Skin of body (tissue), 2 donors: ENCODE measurements around the gene GPR3. TPM values are rescaled to one million over a fixed set of nuclear protein-coding genes. Genes with fewer than 3 reads are reported as not detected.
A peak's percentile ranks its signal among the peaks of the same experiment; 100 is the strongest.

Experiments used
- DNase-seq: peaks from one replicate; lab custom pipeline; 2025; lab: John Stamatoyannopoulos, UW
- total RNA-seq: library from RNA; depleted of rRNA; stranded (reverse); fragments of >200 nt; gene quantifications from one replicate; pipeline ENCODE4 v1.2.3, GENCODE V29; 2014

The GPR3 gene, protein sequence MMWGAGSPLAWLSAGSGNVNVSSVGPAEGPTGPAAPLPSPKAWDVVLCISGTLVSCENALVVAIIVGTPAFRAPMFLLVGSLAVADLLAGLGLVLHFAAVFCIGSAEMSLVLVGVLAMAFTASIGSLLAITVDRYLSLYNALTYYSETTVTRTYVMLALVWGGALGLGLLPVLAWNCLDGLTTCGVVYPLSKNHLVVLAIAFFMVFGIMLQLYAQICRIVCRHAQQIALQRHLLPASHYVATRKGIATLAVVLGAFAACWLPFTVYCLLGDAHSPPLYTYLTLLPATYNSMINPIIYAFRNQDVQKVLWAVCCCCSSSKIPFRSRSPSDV
- 0.30 TPM for total RNA-seq

DNA sequence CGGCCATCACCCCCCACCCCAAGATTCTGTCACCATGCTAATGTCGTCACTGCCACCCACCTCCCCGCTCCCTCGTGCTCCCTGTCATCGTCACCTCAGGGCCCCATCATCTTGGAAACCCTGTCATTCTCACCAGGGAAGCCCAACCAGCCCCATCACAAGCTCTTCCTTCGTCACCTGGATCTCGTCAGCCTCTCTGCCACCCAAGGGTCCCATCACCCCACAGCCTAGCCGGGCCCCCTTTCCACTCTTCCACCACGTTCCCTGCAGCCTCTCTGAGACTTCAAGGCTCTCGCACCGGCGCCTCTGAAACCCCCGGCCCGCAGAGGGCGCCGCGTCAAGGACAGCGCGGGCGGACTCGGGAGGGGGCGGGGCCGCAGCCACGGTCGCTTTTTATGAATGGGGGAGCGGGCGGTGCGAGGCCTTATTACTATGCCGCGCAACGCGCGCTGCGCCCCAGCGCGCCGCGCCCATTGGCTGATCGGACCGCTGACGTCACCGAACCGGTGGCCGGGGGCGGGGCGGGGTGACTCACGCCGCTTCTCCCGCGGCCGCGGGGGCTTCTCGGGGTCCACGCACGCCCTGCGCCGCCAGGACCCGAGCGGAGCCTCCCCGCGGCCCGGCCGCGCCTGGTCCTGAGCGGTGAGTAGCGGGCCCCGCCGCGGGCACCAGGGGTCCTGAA, at the start of gene GPR3:
Gene GPR3 (plus strand): TSS at position 527 of the 682 bp plus-strand sequence. CDS start 1,177 bp downstream, outside the sequence.
- DNase-seq: peak; percentile 83

DNA sequence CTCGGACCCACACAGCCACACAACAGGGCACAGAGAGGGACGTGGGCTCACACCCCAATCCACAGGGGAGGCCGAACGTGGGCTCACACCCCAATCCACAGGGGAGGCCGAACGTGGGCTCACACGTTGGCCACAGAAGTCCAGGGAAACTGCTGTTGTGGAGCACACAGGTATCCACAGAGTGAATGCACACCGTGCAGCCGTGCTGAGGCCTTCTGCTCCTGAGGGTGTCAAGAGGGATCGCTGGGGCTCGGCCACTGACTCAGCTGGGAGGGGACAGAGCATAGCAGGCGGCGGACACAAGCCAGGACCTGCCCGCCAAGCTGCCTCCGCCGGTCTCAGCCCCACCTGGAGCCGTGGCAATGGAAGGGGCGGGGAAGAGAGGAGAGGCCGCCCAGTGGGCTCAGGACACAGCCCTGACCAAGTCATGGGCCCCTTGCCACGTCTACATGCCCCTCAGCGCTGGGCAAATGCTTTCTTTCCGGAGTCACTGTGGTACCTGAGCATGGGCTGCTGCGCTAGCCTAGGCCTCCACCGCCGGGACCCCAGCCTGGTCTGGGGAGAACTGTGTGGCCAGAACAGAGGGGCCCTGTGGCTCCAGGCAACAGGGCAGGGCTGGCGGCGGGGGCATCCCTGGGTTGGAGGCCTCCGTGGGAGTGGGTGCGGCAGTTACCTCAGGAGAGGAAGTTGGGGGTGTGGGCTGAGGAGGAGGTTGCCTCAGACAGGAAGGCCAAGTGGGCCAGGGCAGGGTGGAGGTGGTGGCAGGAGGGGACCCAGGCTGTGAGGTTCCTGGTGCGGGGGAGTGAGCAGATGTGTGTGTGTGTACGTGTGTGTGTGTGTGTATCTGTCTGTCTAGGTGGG, 49.4 kb upstream of the GPR3 start:
- DNase-seq: no peak

DNA sequence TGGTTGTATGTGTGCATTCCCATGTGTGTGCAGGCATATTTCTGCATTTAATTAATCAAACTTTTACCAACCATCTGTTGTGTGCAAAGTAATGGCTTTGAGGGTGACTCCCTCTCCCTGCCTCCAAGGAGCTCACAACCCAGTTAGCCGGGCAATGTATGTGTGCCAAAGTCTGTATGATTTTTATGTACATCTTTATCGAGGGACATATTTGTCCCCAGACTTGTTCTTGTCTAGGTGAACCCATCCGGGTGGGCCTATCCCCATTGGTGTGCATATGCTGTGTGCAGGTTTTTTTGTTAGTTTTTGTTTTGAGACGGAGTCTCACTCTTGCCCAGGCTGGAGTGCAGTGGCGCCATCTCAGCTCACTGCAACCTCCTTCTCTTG, 48.8 kb upstream of the GPR3 start:
- no peak for DNase-seq

DNA sequence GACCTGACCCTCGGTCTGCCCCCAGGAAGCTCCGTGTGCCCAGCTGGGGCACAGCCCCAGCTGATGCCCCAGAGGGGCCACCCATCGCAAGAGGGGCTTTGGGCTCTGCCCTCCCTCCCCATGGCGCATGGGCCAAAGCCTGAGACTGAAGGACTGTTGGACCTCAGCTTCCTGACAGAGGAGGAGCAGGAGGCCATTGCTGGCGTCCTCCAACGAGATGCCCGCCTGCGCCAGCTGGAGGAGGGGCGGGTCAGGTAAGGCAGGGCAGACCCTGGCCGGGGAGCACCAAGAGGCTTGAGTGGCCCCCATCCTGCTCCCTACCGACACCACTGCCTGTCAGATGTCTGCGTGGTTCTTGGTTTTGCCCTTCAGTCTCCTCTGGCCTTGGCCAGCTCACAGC, 47.1 kb upstream of the GPR3 start:
- DNase-seq: no peak

DNA sequence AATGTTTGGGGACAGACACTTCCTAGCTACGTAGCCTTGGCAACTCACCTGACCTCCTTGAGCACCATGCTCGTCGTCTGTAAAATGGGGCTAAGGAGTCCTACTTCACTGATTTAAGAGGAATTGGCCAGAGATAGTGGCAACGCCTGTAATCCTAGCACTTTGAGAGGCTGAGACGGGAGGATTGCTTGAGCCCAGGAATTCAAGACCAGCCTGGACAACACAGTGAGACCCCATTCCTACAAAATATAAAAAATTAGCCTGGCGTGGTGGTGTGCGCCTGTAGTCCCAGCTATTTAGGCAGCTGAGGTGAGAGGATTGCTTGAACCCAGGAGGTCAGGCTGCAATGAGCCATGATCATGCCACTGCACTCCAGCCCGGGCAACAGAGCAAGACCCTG, 46.1 kb upstream of the GPR3 start:
- DNase-seq: no peak

DNA sequence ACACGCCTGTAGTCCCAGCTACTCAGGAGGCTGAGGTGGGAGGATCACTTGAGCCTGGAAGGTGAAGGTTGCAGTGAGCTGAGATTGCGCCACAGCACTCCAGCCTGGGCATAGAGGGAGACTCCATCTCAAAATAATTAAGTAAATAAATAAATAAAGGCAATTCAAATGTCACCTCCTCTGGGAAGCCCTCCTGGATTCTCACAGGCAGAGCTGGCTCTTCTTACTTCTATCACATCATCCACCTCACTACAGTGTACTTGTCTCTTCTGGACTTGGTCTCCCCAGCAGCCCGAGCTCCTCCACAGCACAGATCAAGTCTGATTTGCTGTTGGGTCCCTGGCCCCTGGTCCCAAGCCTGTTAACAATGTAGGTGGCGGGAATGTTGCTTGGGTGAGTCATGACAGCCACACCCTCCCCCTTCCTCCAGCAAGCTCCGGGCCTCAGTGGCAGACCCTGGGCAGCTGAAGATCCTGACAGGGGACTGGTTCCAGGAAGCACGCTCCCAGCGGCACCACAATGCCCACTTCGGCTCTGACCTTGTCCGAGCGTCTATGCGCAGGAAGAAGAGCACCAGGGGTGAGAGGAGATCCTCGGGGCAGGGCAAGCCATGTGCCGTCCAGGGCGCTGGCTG, 45.3 kb upstream of the GPR3 start:
- DNase-seq: no peak

DNA sequence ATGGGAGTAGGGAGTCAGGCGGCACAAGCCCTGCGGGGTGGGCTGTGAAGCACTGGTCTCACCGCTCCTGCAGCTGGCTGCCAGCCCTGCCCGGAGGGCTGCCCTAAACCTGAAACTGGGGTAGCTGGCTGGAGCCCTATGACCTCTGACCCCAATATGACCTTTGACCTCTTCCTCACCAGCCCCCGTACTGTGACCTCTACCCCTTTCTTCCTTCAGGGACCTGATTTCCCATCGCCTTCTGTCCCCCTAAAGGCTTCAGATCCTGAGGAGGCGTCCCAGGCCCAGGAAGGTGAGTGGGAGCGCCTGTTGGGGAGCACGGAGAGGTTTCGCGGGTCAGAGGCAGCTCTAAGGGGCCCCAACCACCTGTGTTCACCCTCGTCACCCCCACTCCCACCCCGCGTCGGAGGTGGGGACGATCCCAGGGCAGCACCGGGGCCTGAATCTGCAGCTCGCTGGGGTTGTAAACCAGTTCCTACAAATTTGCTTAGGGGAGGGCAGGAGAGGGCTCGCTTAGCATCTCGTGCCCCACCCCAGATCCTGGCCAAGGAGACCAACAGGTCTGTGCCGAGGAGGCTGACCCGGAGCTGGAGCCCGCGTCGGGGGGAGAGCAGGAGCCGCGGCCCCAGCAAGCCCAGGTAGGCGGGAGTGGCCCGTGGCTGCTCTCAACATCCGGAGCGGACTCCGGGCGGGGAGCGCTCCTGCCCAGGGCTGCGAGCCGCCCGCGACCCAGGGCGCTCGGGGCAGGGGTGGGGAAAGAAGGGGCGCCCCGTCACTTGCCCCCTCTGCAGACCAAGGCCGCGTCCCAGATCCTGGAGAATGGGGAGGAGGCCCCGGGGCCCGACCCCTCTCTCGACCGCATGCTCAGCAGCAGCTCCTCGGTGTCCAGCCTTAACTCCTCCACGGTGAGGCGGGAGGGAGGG, 43.3 kb upstream of the GPR3 start:
- DNase-seq: no peak

DNA sequence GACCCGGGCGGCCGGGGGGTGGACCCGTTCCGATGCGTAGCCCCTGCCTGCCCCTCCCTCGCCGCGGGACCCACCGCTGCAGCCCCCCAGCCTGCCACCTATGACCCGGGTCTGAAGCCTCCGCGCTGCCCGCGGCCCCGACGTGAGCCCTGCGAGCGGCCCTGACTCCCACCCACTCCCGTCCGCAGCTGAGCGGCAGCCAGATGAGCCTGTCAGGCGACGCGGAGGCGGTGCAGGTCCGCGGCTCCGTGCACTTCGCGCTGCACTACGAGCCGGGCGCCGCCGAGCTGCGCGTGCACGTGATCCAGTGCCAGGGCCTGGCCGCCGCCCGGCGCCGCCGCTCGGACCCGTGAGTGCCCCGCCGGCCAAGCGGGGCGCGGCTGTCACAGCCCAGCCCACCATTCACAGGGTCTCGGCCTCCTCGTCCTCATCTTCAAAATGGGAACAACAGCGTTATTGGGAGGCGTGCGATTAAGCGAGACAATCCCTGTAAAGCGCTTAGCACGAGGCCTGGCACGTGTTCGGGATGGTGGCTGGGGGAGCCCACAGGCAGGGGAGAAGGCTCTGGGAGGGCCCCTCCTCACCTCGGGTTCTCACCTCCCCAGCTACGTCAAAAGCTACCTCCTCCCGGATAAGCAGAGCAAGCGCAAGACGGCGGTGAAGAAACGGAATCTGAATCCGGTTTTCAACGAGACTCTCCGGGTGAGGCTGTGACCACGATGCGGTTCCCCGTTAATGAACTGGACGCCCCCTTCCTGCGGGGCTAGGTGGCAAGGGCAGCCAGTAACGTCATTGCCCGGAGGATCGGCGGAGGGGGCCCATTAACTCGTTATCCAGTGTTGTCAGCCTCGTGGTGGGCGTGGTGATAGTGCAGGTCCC, 42.4 kb upstream of the GPR3 start:
- DNase-seq: peak; percentile 31

DNA sequence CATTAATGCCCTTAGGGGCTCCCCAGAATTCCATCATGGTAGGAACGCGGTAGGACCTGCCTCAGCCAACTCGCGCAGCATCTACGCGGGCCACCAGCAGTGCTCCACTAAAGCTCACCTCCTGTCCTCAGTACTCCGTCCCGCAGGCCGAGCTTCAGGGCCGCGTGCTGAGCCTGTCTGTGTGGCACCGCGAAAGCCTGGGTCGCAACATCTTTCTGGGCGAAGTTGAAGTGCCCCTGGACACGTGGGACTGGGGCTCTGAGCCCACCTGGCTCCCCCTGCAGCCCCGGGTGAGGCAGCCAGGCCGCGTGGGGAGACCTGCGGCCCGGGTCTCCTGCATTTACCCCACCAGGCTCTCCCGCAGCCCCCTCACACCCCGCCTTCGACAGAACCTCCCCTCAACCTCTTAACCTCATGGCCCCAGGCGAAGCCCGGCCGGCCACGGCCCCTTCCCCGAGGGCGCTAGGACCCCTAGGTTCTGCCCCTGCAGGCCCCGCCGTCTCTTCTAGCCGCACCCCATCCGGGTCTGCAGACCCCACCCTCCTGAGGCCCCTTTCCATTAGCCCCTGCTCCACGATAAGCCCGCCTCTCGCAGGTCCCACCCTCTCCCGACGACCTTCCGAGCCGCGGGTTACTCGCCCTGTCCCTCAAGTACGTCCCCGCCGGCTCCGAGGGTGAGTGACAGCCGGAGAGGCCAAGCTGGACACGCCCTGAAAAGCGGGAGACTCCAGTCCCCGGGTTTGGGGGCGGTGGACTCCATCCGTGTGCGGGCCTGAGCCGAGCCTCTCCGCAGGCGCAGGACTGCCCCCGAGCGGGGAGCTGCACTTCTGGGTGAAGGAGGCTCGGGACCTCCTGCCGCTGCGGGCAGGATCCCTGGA, 41.5 kb upstream of the GPR3 start:
- peak; percentile 25 for DNase-seq

DNA sequence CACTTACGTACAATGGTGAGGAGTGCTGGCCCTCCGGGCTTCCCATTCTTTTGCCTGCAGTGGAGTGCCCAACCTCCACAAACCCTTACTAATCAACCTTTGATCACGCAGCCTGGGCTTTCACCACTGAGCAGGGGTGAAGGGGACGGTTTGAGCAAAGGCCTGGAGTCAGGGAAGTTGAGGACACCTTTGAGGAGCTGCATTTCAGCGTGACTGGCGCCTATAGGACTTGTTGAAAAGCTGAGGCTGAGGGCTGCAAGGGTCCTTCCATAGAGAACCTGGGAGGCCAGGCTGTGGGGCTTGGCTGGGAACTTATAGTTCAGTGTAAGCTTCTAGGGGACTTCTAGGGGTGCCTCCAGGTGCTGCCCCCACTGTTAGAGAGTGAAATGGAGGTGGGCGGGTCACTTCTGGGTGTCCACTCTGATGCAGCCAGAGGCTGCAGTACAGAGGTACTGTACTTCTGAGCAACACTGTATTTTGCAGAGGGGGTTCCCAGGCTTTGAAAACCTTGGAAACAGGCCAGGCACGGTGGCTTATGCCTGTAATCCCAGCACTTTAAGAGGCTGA, 40.8 kb upstream of the GPR3 start:
- no peak for DNase-seq

DNA sequence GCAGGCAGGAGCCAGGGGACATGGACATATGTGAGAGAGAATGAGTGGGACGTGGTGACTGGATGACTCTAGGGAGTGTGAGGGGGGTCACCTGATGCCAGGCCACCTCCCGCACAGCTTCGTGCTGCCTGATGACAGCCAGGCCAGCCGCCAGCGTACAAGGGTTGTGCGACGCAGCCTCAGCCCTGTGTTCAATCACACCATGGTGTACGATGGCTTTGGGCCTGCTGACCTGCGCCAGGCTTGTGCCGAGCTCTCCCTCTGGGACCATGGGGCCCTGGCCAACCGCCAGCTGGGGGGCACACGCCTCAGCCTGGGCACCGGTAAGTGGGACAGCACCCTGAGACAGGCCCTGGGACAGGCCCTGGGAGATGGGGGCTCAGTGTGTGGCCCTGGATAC, 39.3 kb upstream of the GPR3 start:
- DNase-seq: no peak

DNA sequence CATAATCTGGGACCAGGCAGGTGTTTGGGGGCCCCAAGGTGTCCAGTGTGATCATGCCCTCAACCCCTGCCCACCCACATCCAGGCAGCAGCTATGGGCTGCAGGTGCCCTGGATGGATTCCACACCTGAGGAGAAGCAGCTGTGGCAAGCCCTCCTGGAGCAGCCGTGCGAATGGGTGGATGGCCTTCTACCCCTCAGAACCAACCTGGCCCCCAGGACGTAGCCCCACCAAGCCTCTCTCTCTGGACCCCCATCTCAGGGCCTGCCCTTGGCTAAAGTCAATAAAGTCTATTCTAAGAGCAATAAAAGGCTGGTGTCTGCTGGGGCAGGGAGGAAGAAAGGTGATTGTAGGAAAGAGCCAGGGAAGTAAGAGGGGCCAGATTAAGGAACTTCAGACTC, 38.8 kb upstream of the GPR3 start:
- DNase-seq: no peak

DNA sequence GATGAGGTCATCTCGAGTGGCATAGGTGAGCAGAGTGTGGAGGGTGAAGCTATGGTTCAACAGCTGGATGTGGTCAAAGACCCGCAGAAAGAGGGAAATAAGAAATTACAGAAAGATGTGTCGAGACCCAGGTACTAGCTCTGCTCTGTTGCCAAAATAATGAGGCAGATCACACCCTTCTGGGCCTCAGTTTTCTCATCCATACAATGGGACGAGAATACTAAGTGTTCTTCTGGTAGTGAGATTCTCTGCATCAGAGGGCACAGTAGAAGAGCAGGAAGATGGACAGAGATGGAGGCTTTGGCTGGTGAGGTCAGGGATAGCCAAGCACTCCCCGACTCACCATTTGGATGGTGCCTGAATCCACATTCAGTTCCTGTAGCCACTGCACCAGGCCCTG, 36.7 kb upstream of the GPR3 start:
- no peak for DNase-seq

DNA sequence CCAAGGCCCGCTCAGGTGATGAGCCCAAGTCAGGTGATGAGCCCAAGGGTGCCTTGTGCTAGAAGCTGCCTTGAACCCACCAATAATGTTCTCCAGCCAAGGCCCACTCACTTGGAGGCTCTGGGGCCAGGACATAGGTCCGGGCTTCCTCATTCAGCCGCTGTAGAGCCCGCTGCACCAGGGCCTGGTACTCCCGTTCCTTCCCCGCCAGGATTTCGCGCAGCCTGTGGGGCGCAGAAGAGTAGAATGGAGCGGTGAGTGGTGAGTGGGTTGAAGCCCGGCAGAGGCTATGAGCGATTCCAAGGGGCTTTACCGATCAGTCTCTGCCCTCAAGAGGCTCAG, 36.2 kb upstream of the GPR3 start:
- DNase-seq: no peak

DNA sequence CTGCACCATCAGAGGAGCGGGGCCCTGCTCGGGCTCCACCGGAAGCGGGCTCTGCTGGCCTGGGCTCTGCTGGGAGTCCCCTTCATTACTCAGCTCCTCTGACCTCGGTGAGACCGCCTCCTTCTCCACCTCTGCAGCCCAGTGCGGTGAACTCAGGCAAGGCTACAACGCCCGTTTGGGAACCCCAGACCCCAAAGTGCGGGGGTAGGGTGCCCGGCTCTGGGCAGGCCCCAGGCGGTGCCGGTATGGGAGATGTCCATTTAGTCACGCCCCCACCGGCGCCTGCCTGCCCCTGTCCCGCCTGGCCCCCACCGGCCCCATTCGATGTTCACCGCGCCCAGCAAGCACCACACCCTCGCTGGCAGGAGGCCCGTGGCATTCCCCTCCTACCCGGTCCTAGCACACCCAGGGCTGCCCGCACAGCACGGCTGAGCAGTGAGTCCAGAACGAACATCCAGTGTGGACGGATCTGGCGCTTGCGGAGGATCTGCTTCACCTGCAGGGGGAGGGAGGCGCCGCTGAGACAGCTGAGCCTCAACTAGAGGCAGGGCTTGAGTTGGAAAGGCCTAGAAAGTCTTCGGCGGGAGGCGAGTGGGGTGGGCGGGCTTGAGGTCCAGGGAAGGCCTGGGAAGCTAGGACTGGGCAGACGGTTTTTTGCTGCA, 35.7 kb upstream of the GPR3 start:
- DNase-seq: no peak

DNA sequence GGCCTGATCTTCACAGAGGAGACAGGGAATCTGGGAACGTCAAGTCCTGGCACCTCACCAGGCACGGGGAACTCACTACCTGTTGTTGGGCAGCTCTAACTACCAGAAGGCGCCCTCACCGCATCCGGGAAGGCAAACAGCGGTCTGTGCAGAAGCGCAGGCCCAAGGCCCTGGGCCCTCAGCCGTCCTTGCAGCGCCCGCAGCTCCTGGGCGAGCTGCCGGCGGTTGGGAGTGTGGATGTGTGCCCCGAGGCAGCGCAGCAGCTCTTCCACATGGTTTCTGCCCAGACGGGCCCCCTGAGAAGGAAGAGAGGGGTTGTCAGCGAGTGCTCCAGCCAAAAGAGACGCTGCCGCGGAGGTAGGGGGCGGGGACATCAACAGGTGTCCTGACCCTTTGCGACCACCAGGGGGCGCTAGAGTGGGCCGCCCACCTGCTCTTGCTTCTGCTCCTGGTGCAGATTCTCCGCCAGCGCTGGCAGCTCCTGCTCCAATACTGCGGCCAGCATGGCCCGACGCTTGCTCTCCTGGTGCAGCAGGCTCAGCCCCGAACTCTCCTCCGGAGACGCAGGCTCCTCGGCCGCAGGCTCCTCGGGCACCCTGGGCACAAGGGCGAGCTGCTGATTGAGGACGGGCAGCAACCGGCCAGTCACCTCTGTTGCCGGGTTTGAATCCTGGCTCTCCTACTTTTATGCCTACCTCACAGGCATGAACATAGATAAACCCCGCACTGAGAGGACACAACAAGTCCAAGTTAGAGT, 35.0 kb upstream of the GPR3 start:
- peak; percentile 19 for DNase-seq
